GM19238 (cell line): Measurements from ENCODE around the gene BAZ1B.
"Not testable (repeated sequence)": the region's sequence is repeated elsewhere in the genome, so short reads cannot be mapped to it uniquely, and the experiment has no call there.

Source experiments
- DNase-seq: peaks from one replicate; pipeline ENCODE4 v3.0.0; 2011; ENCODE audit warnings: low spot score; ENCODE audit not compliant: insufficient read length

The BAZ1B gene

GRCh38 chr7:73538510-73538909, 16.4 kb upstream of the BAZ1B start:
- not testable (repeated sequence) for DNase-seq

- no peak for DNase-seq
Measured at GRCh38 chr7:73537051-73537450, 15.0 kb upstream of the BAZ1B start.

- DNase-seq = no peak
Measured at GRCh38 chr7:73536479-73536878, 14.4 kb upstream of the BAZ1B start.

- not testable (repeated sequence) for DNase-seq
Measured at GRCh38 chr7:73535918-73536317, 13.8 kb upstream of the BAZ1B start.

GRCh38 chr7:73533742-73534141, 11.6 kb upstream of the BAZ1B start:
- DNase-seq = no peak

- DNase-seq = no peak
Measured at GRCh38 chr7:73532224-73532623, 10.1 kb upstream of the BAZ1B start.

GRCh38 chr7:73530800-73531199, 8.7 kb upstream of the BAZ1B start:
- no peak for DNase-seq

- DNase-seq = no peak
Measured at GRCh38 chr7:73526896-73527821, 5.1 kb upstream of the BAZ1B start.

- not testable (repeated sequence) for DNase-seq
Measured at GRCh38 chr7:73526158-73526494, 4.0 kb upstream of the BAZ1B start.

GRCh38 chr7:73521636-73522104, 423 bp downstream of the BAZ1B start:
- DNase-seq = peak; percentile 57

GRCh38 chr7:73520673-73521635, 1.1 kb downstream of the BAZ1B start:
- no peak for DNase-seq

GRCh38 chr7:73519867-73520672, 2.0 kb downstream of the BAZ1B start:
- DNase-seq = no peak

- no peak for DNase-seq
Measured at GRCh38 chr7:73518470-73518869, 3.6 kb downstream of the BAZ1B start.

- DNase-seq = no peak
Measured at GRCh38 chr7:73517241-73517995, 4.7 kb downstream of the BAZ1B start.

GRCh38 chr7:73515178-73515577, 6.9 kb downstream of the BAZ1B start:
- no peak for DNase-seq

GRCh38 chr7:73512018-73512780, 9.9 kb downstream of the BAZ1B start:
- no peak for DNase-seq

- DNase-seq = no peak
Measured at GRCh38 chr7:73509463-73509862, 12.6 kb downstream of the BAZ1B start.

- DNase-seq = no peak
Measured at GRCh38 chr7:73507556-73507955, 14.5 kb downstream of the BAZ1B start.

GRCh38 chr7:73504920-73505319, 17.2 kb downstream of the BAZ1B start:
- DNase-seq = no peak

- no peak for DNase-seq
Measured at GRCh38 chr7:73504017-73504416, 18.1 kb downstream of the BAZ1B start.
